Left ventricle myocardium inferior (tissue), 1 donor: Measurements from ENCODE around the gene PPP1R8. TPM values are rescaled to one million over a fixed set of nuclear protein-coding genes. Genes with fewer than 3 reads are reported as not detected.
A peak's percentile ranks its signal among the peaks of the same experiment; 100 is the strongest.

Experiments
- DNase-seq: peaks from one replicate; pipeline ENCODE4 v3.0.0-alpha.2; 2020
- H3K27ac ChIP-seq: fragments of 200-600 bp; replicated peaks from 2 replicates; pipeline ENCODE4 v1.8.0; 2021
- H3K27me3 ChIP-seq: fragments of 200-600 bp; 2 replicates; pipeline ENCODE4 v1.8.0; 2021; ENCODE audit warnings: low read depth
- H3K36me3 ChIP-seq: fragments of 200-600 bp; 2 replicates; pipeline ENCODE4 v1.8.0; 2021
- H3K4me1 ChIP-seq: fragments of 200-600 bp; 2 replicates; pipeline ENCODE4 v1.8.0; 2021
- H3K4me3 ChIP-seq: fragments of 200-600 bp; 2 replicates; pipeline ENCODE4 v1.8.0; 2021; ENCODE audit warnings: mild to moderate bottlenecking, moderate library complexity
- H3K9me3 ChIP-seq: fragments of 200-600 bp; replicated peaks from 2 replicates; pipeline ENCODE4 v1.8.0; 2021
- intact Hi-C: fragments of 100-400 bp; cut with micrococcal nuclease; formaldehyde crosslinking; loops from one replicate; pipeline ENCODE4 v1.11.0; 2022
- total RNA-seq: library from RNA; stranded (reverse); fragmentation: NEBNext Ultra II Directional; extraction: Animal tissue kit (Norgen Biotek cat#: 25700); gene quantifications from one replicate; pipeline ENCODE4 v1.2.1, GENCODE V29; 2021
- TF ChIP-seq, protein P1 (sequence below): fragments of 200-600 bp; IDR thresholded peaks from 2 replicates; pipeline ENCODE4 v1.8.0; 2021; ENCODE audit warnings: antibody characterized with exemption, mild to moderate bottlenecking, borderline replicate concordance
- donor health status: DM: no; HTN: yes; CAD: no; lungs with severe emphysema.

Gene PPP1R8
- total RNA-seq, 1 donor from 2014 or later, result 24.0 TPM

DNA sequence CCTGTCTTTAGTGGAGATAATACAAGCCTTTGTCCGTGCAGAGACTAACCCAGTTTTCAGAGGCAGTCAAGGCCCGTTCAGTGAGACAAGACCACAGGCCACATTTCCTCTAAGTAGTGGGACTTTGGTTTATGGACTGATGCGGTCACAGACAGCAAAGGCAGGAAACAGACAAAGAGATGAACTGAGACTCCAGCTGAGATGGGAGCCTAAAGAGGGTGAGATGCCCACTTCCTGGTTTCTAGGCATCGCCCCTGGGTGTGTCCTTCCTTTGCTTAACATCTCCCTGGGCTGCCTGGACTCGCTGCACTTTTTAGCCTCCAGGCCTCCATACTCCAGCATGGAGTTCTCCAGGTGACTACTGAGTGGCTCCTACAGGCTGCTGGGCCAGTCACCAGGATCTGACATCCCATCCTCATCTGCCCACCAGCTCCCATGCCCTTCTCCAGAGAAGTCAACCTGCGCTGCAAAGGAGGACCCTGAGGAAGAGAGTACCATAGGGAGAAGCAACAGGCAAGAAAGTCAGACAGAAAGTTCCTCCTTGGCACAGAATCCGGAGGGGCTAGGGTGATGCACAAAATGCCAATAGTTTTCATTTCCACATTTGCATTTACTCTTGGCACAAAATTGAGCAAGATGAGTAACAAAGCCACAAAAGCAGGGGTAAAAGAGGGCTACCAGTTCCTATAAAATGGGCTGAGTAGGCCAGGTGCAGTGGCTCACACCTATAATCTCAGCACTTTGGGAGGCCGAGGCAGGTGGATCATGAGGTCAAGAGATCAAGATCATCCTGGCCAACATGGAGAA lies 56.8 kb downstream of the PPP1R8 start:
- TF ChIP-seq, protein P1, sequence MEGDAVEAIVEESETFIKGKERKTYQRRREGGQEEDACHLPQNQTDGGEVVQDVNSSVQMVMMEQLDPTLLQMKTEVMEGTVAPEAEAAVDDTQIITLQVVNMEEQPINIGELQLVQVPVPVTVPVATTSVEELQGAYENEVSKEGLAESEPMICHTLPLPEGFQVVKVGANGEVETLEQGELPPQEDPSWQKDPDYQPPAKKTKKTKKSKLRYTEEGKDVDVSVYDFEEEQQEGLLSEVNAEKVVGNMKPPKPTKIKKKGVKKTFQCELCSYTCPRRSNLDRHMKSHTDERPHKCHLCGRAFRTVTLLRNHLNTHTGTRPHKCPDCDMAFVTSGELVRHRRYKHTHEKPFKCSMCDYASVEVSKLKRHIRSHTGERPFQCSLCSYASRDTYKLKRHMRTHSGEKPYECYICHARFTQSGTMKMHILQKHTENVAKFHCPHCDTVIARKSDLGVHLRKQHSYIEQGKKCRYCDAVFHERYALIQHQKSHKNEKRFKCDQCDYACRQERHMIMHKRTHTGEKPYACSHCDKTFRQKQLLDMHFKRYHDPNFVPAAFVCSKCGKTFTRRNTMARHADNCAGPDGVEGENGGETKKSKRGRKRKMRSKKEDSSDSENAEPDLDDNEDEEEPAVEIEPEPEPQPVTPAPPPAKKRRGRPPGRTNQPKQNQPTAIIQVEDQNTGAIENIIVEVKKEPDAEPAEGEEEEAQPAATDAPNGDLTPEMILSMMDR, result no peak
- intact Hi-C loops, result no loop called here
- Histone ChIP-seq H3K27me3 (no peaks in the 10 kb centered on the region), H3K36me3 (peaks cover 35% of the 10 kb centered on the region), H3K27ac (peak overlapping the region; percentile 33), H3K4me1 (no peaks in the 10 kb centered on the region), H3K4me3 (no peak overlapping the region), H3K9me3 (no peaks in the 10 kb centered on the region)
- DNase-seq, result no peak

DNA sequence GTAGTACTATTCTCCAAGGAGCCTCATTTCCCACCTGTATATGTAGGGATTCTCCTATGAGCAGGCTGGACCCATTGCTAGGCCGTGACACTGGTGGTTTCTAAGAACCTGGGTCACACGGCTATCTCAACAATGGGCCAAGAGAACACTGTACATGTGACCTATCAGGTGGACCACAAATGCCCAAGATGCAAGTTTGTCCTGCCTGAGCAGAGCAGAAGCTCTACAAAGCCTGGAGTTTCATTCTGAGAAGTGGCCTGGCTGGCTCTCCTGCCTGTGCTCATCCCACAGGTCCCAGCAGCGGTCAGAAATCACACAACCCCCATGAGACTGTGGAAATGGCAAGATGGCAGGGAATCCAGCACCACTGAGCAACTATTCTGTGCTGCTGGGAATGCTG lies 58.9 kb downstream of the PPP1R8 start:
- intact Hi-C loops, result no loop called here
- Histone ChIP-seq H3K4me3 (no peak overlapping the region), H3K27ac (no peak overlapping the region), H3K27me3 (no peaks in the 10 kb centered on the region), H3K4me1 (no peaks in the 10 kb centered on the region), H3K36me3 (peaks cover 56% of the 10 kb centered on the region), H3K9me3 (no peaks in the 10 kb centered on the region)
- no peak for DNase-seq
- TF ChIP-seq, protein P1, result no peak

DNA sequence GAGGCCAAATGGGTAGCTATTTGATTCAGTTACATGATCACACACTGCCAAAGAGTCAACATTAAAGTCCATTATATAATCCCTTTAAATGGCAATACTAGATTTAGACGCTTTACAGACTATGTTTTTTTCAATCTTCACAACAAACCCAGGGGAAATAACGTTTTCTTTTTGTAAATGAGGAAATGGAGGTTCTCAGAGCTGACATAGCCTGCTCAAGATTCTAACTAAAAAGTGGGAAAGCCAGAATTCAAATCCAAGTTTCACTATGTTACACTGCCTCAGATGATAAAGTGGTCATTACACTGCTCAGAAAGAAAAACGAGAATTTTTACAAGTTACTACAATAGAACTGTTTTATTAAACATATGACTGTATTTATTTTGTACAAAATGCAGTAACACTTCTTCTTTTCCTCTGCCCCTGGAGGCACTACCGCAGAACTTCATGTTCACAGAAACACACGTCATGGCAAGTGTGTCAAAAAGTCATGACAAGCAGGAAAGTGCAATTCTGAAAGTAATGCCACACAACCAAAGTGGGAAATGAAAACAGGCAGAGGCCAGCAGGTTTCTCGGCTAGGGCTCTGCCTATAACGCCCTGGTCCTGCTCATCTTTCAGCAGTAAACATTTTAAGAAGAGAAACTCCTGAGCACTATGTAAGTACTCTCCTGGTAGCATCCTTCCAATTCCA lies 60.8 kb downstream of the PPP1R8 start:
- Histone ChIP-seq H3K9me3 (no peaks in the 10 kb centered on the region), H3K4me3 (no peak overlapping the region), H3K36me3 (peaks cover 74% of the 10 kb centered on the region), H3K4me1 (no peaks in the 10 kb centered on the region), H3K27me3 (no peaks in the 10 kb centered on the region), H3K27ac (peak overlapping the region; percentile 37)
- no peak for DNase-seq
- TF ChIP-seq, protein P1, result no peak
- intact Hi-C loops, result no loop called here

DNA sequence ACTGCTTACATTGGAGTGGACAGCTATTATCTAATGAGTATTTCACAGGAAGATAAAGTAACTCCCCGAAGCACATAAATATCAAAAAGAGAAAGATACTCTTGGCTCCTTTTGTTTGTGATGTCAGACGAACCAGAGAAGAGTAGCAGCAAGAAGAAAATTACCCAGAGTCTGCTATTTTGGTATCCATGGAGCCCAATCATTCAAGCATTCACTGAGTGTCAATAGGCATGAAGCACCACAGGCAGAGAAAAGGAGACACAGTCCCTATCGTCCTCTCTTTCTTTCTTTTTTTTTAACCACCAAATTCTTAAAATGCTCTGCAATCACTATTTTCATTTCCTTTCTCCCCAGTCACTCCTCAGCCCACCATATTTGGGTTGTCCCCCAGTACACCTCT lies 63.9 kb downstream of the PPP1R8 start:
- intact Hi-C loops, result no loop called here
- Histone ChIP-seq H3K36me3 (peaks cover 83% of the 10 kb centered on the region), H3K4me3 (no peak overlapping the region), H3K9me3 (no peaks in the 10 kb centered on the region), H3K27me3 (no peaks in the 10 kb centered on the region), H3K4me1 (no peaks in the 10 kb centered on the region), H3K27ac (no peak overlapping the region)
- TF ChIP-seq, protein P1, result no peak
- no peak for DNase-seq

Other genes starting within 250 kb of the PPP1R8 start
- 40.1 TPM for gene AHDC1, start 226.6 kb upstream of the PPP1R8 start, total RNA-seq
- gene FGR, start 195.6 kb upstream of the PPP1R8 start, total RNA-seq, result 3.5 TPM
- 39.2 TPM for gene IFI6, start 158.6 kb upstream of the PPP1R8 start, total RNA-seq
- 9.9 TPM for gene FAM76A, start 104.8 kb upstream of the PPP1R8 start, total RNA-seq
- gene STX12, start 57.6 kb upstream of the PPP1R8 start, total RNA-seq, result 22.0 TPM
- 4.9 TPM for gene THEMIS2, start 41.8 kb downstream of the PPP1R8 start, total RNA-seq
- 21.2 TPM for gene RPA2, start 83.8 kb downstream of the PPP1R8 start, total RNA-seq
- gene SMPDL3B, start 104.2 kb downstream of the PPP1R8 start, total RNA-seq, result not detected
- gene XKR8, start 129.2 kb downstream of the PPP1R8 start, total RNA-seq, result 4.8 TPM